H1 (cell line): ENCODE results near the gene PLCXD1. TPM values are rescaled to one million over a fixed set of nuclear protein-coding genes. Genes with fewer than 3 reads are reported as not detected.

Source experiments
- EP300 ChIP-seq, 2 experiments: IDR thresholded peaks; 1 replicate in 1 of 2; 2 replicates in 1 of 2; pipeline ENCODE4 v1.6.1; 2011 to 2012; ENCODE audit warnings: low read depth in 2 of 2, low read length in 2 of 2, mild to moderate bottlenecking in 2 of 2, borderline replicate concordance in 1 of 2, inconsistent platforms in 1 of 2, moderate library complexity in 1 of 2
- polyA plus RNA-seq, 7 experiments: library from polyadenylated mRNA; depleted of rRNA in 3 of 7; stranded (reverse) in 5 of 7; unstranded in 2 of 7; fragments of >200 nt in 5 of 7; fragments of 200-250 nt in 2 of 7; gene quantifications; 1 replicate in 5 of 7; 2 replicates in 1 of 7; 4 replicates in 1 of 7; pipeline versions ENCODE4 v1.2.1 to v1.2.3, GENCODE V29; 2011 to 2013; ENCODE audit warnings: missing spikeins in 2 of 7, mixed read lengths in 2 of 7
- total RNA-seq: library from RNA; stranded (reverse); fragmentation: NEBNext Ultra II Directional; extraction: Animal tissue kit (Norgen Biotek cat#: 25700); gene quantifications from 2 replicates; pipeline ENCODE4 v1.2.1, GENCODE V29; 2021

Gene PLCXD1
- total and polyA plus RNA-seq, 2 of the 8 experiments (the other 6 are each of a cell fraction or from before 2014, with no cell fraction given) = 93.6 to 124 TPM

DNA sequence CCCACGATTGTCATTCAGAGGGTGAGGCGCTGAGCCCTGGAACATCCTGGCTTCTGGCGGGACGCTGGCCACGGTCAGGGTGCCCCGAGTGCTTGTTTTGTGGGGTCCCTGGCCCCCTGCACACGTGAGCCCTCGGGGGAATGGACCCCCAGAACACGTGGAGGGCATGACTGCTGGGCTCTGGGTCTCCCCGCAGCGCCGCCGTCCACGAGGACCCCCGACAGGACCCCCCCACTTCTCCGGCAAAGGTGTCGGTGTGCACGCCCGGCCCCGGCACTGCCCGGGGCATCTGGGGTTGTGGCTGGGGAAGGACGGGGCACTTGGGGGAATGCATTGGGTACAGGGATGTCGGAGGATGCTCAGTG lies 51.3 kb downstream of the PLCXD1 start (continued):
- no peak for TF ChIP-seq EP300 (IDR thresholded peaks at IDR 0.05; ENCODE audit: borderline replicate concordance in 1 of 2, low read depth in 2 of 2, low read length in 2 of 2)
